ENCODE results near the gene CDC42BPB.

CDC42BPB gene, protein sequence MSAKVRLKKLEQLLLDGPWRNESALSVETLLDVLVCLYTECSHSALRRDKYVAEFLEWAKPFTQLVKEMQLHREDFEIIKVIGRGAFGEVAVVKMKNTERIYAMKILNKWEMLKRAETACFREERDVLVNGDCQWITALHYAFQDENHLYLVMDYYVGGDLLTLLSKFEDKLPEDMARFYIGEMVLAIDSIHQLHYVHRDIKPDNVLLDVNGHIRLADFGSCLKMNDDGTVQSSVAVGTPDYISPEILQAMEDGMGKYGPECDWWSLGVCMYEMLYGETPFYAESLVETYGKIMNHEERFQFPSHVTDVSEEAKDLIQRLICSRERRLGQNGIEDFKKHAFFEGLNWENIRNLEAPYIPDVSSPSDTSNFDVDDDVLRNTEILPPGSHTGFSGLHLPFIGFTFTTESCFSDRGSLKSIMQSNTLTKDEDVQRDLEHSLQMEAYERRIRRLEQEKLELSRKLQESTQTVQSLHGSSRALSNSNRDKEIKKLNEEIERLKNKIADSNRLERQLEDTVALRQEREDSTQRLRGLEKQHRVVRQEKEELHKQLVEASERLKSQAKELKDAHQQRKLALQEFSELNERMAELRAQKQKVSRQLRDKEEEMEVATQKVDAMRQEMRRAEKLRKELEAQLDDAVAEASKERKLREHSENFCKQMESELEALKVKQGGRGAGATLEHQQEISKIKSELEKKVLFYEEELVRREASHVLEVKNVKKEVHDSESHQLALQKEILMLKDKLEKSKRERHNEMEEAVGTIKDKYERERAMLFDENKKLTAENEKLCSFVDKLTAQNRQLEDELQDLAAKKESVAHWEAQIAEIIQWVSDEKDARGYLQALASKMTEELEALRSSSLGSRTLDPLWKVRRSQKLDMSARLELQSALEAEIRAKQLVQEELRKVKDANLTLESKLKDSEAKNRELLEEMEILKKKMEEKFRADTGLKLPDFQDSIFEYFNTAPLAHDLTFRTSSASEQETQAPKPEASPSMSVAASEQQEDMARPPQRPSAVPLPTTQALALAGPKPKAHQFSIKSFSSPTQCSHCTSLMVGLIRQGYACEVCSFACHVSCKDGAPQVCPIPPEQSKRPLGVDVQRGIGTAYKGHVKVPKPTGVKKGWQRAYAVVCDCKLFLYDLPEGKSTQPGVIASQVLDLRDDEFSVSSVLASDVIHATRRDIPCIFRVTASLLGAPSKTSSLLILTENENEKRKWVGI (N-terminal part only)

DNA sequence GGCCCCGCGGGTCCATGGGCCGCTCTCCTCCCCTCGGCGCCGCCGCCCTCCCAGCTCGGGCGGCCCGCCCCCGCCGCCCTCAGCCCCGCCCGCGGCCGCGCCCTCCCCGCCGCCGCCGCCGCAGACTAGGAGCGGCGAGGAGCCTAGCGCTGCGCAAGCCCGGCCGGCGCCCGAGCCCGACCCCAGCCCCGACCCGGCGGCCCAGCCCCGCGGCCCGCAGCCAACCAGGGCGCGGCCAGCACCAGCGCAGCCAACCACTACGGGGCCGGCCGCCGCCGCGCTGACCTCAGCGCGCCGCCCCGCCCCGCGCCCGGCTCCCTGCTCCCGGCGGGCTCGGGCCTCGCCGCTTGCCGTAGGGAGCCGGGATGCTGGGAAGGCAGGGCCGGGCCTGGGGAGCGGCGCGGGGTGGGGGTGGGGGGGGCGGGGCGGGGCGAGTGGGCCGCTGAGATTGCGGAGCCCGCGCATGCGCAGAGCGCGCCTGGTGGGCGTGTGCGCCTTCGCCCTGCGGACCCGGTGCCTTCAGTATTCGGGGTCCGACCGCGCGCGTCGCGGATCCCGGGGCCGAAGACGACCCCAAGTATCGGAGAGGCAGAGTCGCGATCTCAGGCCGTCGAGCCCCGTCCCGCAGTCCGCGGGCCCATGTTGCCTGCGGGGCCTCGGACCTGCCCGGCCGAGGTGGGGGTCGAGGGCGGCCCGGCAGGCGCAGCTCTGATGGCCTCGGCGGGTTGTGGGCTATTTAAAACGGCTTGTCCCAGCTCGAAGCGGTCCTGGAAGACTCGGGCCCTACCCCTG lies at the start of gene CDC42BPB:
TSS of gene CDC42BPB (minus strand) at position 178 of the 792 bp plus-strand sequence. CDS start 376 bp downstream, outside the sequence.
- DNase-seq: peak; percentile 88

DNA sequence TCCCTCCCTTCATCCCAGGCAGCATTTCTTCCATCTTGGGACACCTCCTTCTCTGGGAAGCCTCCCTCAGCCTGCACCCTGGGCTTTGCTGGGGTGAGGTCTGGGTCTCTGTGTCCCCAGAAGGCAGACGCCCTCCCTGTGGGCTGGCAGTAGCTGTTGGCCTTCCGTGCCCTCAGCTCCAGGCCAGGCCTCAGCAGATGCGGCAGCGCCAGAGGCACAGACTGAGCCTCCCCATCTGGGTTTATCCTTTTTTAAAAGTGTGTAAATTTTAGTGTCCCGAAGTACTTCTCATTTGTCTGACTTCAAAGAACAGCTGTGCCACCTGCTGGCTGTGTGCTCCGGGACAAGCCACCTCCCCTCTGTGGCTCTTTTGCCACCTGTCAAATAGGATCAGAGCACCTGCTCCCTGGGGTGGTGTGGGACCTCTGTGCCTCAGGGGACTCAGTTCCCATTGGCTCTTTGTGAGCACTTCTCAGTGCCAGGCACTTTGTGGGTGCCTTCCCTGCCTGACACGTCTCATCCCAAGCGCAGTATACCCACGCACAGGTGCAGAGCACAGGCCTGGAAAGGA lies 48.3 kb upstream of the CDC42BPB start:
- DNase-seq: peak; percentile 13

DNA sequence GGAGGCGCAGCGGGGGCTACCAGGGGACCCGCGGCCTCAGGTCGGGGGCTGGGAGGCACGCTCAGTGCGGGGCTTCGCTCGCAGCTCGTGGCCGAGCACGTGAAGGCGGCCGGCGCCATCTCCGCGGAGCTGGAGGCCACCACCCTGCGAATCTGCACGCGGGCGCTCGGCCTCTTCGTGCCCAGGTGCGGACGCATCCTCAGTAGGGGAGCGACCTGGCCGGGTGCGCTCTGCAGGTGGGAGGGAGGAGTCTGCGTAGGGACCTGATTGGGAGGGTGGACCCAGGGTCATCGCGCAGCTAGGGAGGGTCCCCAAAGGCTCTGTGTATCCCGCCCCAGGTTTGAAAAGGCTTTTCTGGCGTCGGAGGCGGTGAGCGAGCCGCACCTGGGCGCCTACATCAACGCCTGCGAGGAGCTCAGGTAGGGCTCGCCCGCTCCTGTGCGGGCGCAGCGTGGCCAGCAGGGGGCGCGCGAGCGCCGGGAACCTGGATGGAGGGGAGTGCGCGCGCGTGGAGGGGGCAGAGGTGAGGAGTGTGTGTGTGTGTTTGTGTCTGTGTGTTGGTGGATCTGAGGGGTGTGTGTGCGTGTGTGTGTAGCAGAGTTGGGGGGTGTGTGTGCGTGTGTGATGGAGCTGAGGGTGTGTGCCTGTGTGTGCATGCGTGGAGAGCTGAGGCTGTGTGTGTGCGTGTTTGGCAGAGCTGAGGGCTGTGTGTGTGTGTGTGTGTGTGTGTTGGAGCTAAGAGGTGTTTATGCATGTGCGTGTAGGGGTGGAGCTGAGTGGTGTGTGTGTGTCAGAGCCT lies 47.5 kb upstream of the CDC42BPB start:
- DNase-seq: peak; percentile 82

DNA sequence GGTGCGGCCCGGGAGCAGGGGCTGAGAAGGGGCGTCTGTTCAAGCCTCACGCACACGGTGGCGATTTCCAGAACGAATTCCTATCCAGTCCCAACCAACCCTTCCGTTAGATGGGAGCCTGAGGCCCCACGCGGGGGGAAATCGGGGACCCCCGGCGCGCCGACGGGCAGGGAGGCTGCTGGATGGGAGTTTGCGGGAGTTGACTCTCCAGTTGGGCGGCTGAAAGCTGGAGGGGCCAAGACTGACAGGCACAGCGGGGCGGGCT lies 47.0 kb upstream of the CDC42BPB start:
- no peak for DNase-seq

DNA sequence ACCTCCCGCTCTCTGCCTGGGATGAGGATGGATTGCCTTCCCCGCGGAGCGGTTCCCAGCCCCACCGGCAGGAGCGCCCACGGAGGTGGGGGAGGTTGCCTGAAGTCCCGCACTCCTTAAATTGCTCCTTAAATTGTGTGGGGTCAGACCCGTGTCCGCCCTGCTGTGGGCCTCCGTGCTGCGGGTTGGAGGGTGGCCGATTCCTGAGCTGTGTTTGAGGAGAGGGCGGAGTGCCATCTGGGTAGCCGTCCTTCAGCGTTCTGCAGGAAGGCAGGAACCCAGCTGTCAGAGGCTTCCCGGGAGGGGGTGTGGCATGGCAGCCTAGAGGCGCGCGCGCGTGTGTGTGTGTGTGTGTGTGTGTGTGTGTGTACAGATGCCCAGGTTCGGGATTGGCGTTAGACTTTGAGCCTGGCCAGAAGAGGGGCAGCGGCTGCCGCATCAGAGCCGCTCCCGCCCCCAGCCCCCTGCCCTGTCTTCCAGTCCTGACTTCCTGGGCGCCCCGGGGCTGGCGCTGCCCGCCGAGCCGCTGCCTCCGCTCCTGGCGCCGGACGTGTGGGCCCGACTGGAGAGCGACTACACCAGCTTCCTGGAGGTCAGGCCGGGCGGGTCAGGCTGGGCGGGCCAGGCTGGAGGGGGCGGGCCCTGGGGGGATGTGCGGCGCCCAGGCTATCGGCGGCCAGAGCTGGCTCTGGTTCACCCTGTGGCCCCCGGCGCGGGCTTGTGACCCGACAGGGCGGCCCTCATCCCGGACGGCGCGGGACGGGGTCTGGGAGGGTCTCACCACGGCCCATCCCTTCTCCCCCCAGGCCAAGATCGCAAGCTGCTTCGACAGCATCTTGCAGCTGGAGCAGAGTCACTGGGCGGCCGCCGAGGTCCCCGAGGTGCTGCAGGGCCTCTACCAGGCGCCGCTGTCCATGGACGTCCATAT lies 46.4 kb upstream of the CDC42BPB start:
- DNase-seq: peak; percentile 74

DNA sequence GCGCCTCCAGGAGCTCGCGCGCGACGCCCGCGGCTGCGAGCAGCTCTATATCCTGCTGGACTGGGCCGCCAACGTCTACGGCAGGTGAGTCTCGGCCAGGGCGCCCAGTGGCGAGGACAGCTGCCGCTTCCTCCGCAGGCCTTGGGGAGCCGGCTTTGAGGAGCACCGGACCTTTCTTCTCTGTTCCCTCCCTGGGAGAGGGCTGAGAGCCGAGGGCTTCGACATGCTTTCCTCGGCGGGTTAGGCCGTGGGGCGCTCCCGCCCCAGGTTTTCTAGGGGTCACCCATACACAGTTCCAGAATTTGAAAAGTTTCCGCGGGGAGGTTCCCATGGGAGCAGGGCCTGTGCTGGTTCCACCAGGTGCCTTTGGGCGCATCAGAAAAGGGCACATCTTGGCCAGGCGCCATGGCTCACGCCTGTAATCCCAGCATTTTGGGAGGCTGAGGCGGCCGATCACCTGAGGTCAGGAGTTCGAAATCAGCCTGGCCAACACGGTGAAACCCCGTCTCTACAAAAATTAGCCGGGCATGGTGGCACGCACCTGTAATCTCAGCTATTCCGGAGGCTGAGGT lies 45.4 kb upstream of the CDC42BPB start:
- DNase-seq: no peak

DNA sequence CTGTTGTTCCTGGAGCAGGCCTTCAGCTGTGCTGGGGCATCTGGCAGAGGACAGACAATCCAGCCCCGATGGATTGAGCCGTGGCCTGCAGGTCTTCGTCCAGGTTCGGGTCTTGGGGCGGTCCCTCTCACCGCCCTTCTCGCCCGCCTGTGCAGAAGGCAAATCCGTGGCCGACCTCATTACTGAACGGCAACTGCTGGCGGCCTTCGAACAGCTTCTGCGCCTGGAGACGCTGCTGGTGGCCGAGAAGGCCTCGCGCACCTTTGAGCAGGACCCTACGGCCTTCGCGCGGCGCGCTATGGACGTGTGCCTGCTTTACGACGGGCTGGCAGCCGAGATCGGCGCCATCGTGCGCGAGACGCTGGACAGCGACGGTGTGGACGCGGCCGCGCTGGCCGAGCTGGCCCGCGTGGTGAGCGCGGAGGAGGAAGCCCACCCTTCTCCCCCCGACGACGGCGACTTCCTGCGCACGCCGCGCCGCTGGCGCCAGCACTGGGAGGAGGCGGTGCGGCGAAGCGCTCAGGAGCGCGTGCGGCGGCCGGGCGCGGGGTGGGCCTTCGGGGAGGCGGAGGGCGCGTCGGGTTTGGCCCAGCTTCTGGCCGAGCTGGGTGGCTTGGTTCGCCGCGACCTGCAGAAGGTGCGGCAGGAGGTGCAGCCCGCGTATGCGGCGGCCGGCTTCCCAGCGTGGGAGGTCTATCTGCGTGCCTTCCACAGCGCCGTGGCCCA lies 44.8 kb upstream of the CDC42BPB start:
- no peak for DNase-seq

DNA sequence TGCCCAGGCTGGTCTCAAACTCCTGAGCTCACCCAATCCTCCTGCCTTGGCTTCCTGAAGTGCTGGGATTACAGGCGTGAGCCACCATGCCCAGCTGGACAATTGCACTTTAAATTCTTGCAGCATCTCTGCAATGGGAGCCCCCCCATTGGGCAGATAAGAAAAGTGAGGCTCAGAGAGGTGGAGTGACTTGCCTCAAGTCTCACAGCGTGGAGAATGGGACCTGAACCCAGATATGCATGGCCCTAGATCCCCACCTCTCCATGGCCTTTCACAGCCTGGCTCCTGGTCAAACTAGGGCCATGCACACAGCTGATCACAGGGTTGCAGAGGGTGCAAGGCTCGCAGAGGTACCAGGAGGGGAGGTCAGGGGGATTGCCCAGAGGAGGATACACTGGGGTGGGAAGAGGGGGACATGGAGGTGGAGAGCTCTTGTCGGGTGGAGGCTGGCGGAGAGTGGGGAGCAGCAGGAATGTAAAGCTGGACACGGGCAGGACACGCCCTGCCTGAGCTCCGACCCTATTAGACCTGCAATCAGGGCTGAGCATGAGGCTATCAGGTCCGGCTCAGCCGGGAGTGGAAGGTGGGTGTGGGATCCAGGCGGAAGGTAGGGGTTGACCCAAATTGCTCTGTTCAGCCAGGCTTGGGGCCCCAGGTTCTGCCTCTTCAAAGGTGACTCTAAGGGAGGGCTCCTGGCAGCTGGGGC lies 44.1 kb upstream of the CDC42BPB start:
- DNase-seq: no peak

DNA sequence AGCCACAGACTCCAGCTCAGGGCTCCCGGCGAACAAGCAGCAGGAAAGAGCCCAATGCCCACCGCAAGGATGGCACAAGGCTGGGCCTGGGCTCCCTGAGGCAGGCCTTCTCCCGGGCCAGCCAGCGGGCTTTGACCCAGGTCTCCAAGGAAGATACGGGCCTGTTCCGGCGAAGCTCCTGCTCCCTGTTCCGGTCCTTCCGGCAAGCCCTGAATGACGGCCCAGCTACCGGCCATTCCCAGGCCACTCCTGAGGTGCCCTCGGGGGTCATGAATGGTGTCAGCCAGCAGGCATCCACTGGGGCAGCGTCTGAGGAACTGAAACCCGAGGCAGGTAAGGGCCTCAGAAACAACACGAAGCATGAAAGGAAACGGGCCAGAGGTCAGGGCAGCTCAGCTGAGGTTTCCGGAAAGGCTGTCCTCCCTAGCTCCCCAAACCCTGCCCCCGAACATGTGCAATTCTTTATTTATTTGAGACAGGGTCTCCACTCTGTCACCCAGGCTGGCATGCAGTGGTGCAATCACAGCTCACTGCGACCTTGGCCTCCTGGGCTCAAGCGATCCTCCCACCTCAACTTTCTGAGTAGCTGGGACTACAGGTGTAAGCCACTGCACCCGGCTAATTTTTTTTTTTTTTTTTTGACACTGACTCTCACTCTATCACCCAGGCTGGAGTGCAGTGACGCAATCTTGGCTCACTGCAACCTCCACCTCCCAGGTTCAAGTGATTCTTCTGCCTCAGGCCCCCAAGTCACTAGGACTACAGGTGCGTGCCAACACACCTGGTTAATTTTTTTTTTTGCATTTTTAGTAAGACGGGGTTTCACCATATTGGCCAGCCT lies 43.2 kb upstream of the CDC42BPB start:
- DNase-seq: no peak

DNA sequence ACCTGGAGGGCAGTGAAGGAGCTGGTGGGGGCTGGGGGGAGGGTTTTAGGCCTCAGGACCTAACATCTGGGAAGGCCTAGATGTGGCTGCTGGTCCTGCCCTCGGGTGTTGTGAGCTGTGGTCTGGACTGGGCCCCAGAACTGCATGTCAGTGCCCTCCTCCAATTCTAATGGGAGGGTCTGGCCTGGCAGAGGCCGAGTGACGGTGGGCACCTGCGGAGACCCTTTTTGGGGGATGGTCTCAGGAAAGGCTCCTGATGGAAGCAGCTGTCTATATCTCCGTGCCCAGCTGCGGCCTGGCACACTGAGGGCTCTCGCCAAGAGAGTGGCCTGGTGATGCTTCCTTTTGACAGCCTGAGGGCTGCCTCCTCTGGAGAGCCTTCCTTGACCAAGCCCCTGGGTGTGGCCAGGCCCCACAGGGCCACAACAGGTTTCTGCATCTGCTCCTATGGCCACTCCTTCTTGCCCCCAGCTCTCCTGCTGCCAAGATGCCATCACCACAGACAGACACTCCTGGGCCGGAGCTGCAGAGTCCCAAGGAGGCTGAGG lies 42.5 kb upstream of the CDC42BPB start:
- no peak for DNase-seq

DNA sequence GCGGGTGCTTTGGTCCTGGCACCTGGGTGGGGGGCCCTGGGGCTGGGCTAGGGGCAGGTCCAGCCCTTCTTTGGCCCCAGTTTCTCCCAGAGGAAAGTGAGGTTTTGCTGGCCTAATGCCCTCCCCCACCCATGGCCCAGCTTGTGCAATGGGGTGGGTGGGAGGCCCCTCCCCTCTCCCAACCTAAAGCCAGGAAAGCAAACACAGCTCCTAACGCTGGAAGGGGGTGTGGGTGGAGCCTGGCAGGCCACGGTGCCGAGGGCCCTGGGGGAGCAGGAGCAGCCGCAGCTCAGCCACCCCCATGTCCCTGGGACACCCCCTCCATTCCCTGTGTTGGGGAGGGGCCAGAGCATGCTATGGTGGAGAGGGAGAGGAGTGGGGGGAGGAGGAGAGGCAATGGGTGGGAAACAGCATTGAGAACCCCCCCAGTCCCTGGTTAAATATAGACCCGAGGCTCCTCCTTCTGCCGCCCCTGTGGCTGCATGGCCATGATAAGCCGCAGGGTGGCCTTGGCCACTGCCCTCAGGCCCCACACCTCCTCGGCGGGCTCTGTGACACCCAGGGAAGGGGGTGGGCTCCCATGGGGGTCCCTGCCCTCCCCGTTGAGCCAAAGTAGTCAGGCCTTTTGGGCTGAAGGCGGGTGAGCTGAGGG lies 41.9 kb upstream of the CDC42BPB start:
- DNase-seq: no peak

DNA sequence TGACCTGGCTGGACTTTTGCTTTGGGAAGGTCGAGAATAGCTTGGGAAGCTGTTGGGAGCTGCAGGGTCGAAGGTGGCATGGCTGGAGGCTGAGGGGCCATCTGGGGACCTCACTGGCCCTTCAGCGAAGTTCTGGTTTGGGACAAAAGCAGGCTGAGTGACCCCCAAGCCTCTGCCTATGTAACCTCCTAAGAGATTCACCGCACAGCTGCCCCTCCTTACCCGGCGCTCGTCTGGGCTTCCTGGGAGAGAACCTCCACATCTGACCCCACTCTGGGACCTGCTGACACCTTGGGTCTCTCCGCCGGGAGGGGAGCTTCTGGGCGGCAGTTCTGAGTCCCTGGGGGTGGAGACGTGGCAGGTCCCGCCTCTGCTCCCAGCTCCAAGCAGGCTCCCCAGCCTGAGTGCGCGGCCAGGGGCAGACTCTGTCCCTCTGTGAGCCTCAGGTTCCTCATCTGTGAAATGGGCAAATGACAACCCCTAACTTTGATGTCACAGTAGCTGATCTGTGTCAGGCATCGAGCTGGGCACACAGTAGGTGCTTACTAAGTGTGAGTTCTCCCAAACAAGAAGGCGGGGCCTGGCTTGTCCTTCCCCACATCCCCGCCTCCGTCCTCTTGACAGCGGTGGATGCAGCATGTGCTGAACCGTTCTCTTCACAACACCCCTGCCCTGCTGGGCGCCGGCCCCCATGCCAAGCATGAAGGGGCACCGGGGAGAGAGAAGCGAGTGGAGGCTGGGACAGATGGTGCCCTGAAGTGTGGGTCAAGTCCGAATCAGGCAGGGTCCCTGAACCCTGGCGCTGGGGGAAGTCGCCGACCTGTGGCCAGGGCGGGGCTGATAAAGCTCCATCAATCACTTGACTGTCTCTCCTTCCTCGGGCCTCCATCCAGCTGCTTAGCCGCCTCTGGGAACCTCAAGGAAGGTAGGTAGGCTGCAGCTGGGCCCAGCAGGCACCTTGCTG lies 40.9 kb upstream of the CDC42BPB start:
- no peak for DNase-seq

DNA sequence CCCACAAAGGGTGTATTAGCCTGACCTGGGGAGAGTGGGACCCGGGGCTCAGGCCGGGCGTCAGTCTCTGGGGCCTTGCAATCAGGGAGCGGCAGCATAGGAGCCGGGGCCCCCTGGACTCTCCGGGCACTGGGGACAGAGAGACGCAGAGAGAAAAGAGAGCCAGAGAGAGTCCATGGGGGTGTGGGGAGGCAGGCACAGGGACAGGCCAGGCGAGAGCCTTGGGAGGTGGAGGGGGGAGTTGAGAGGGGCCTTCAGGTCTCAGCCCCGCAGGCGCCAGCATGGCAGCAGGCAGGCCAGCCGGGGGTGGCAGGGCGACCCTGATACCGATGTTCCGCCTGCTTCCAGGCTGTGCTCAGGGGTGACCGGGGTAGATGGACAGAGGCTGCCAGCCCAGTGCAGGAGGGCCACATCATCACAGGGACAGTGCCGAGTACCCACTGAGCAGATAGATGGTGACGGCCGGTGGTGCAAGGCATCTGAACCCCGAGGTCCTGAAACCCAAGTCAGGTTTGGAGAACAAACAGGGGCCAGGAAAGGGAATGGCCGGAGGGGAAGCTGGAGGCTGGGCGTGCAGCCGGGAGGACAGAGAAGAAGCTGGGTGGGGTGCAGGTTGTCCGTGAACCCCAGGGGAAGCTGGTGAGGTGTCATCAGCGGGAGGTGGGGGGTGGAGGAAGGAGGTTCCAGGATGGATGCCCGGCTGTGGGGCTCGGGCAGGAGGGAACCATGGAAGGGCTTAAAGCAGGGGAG lies 40.1 kb upstream of the CDC42BPB start:
- DNase-seq: no peak

DNA sequence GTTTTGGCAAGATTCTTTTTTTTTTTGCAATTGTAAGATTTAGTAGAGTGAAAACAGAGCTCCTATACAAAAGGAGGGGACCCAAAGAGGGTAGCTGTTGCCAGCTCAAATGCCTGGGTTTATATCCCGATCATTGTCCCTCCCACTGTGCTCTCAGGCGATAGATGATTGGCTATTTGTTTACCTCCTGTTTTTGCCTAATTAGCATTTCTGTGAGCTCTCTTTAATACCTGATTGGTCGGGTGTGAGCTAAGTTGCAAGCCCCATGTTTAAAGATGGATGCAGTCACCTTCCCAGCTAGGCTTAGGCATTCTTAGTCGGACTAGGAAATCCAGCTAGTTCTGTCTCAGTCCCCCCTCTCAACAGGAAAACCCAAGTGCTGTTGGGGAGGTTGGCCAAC lies 39.0 kb upstream of the CDC42BPB start:
- DNase-seq: no peak
